Measurements from ENCODE around the gene GALNT6.

GRCh38 chr12:51322452-51322851 lies 68.8 kb downstream of the GALNT6 start:
- TF ChIP-seq, protein P1, sequence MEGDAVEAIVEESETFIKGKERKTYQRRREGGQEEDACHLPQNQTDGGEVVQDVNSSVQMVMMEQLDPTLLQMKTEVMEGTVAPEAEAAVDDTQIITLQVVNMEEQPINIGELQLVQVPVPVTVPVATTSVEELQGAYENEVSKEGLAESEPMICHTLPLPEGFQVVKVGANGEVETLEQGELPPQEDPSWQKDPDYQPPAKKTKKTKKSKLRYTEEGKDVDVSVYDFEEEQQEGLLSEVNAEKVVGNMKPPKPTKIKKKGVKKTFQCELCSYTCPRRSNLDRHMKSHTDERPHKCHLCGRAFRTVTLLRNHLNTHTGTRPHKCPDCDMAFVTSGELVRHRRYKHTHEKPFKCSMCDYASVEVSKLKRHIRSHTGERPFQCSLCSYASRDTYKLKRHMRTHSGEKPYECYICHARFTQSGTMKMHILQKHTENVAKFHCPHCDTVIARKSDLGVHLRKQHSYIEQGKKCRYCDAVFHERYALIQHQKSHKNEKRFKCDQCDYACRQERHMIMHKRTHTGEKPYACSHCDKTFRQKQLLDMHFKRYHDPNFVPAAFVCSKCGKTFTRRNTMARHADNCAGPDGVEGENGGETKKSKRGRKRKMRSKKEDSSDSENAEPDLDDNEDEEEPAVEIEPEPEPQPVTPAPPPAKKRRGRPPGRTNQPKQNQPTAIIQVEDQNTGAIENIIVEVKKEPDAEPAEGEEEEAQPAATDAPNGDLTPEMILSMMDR (IDR thresholded peaks at IDR 0.05): no peak
- TF ChIP-seq POLR2A (IDR thresholded peaks at IDR 0.05): no peak

All from testis (tissue), 2 donors.